ENCODE results near the gene NCS1. TPM values are rescaled to one million over a fixed set of nuclear protein-coding genes. Genes with fewer than 3 reads are reported as not detected.

NCS1 gene
- total RNA-seq, 1 donor, result 42.7 TPM

- TF ChIP-seq CTCF (IDR thresholded peaks at IDR 0.05; ENCODE audit: insufficient read depth, low read depth, low read length), result no peak
- no peak for DNase-seq (ENCODE audit: low read depth)
- H3K4me3 ChIP-seq (ENCODE audit: low read depth, low read length), result no peak overlapping the region
These were observed 5.9 kb downstream of the NCS1 start for GRCh38 chr9:130177898-130178805.

DNA sequence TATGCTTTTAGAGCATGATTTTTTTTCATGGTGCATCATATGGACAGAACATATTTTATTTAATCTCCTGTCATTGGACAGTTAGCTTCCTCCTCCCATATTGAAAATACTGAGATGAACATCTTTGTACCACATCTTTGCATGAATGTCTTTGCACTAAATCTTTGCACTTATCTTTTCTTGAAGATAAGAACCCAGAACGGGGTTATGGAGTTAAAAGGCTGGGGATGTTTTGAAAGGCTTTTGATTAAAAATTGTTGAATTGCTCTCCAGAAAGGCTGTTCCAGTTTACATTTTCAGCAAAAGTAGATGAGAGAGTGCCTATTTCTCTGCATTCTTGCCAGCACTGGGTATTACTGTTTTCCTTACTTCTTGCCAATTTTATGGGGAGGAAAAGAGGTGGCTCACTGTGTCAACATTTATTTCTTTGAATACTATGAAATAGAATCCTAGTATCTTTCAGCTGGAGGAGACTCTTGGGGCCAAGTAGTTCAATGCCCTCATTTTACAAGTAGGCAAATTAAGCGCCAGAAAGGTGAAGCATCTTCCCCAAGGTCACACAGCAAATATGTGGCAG, 7.2 kb downstream of the NCS1 start:
- no peak overlapping the region for H3K4me3 ChIP-seq (ENCODE audit: low read depth, low read length)
- TF ChIP-seq CTCF (IDR thresholded peaks at IDR 0.05; ENCODE audit: insufficient read depth, low read depth, low read length), result no peak
- DNase-seq (ENCODE audit: low read depth), result no peak

DNA sequence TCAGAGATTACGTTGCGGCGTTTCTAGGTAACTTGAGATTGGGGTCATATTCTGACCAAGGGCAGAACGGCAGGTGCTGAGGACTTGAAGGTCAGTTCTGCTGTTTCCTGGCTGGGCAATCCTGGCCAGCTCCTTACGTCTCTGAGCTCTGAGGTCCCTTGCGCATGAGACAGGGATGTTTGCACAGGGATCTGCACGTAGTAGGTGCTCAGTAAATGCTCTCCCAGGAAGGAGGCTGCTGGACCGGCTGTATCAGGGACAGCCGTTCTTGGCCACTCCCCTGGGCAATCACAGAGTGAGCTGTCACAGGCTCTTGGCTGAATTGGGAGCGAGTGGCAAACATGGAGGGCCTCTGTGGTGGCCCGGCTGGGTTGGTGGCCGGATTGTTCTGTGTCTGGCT, 8.3 kb downstream of the NCS1 start:
- DNase-seq (ENCODE audit: low read depth), result no peak
- no peak for TF ChIP-seq CTCF (IDR thresholded peaks at IDR 0.05; ENCODE audit: insufficient read depth, low read depth, low read length)
- no peak overlapping the region for H3K4me3 ChIP-seq (ENCODE audit: low read depth, low read length)

- H3K4me3 ChIP-seq (ENCODE audit: low read depth, low read length), result no peak overlapping the region
- TF ChIP-seq CTCF (IDR thresholded peaks at IDR 0.05; ENCODE audit: insufficient read depth, low read depth, low read length), result no peak
- DNase-seq (ENCODE audit: low read depth), result no peak
These were observed 9.6 kb downstream of the NCS1 start for GRCh38 chr9:130181678-130182380.

- DNase-seq (ENCODE audit: low read depth), result no peak
- H3K4me3 ChIP-seq (ENCODE audit: low read depth, low read length), result no peak overlapping the region
- no peak for TF ChIP-seq CTCF (IDR thresholded peaks at IDR 0.05; ENCODE audit: insufficient read depth, low read depth, low read length)
These were observed 10.2 kb downstream of the NCS1 start for GRCh38 chr9:130182381-130182909.

- H3K4me3 ChIP-seq (ENCODE audit: low read depth, low read length), result peak overlapping the region; percentile 15
These were observed 11.0 kb downstream of the NCS1 start for GRCh38 chr9:130183133-130183762.

More at GRCh38 chr9:130183133-130183762, 11.0 kb downstream of the NCS1 start:
- TF ChIP-seq CTCF (IDR thresholded peaks at IDR 0.05; ENCODE audit: insufficient read depth, low read depth, low read length), result no peak
- peak; percentile 56 for DNase-seq (ENCODE audit: low read depth)
